Gastrocnemius medialis (tissue), 4 donors: ENCODE results near the gene VWA8.

Experiments
- CTCF ChIP-seq, 5 experiments: fragments of 450-650 bp in 3 of 5; fragments of 200-600 bp in 2 of 5; sonication (generic) in 2 of 5; IDR thresholded peaks in 4 of 5; conservative IDR thresholded peaks in 1 of 5; 1 replicate in 4 of 5; 2 replicates in 1 of 5; pipeline ENCODE4 v1.5.1; 2016 to 2019; ENCODE audit warnings: antibody characterized with exemption in 5 of 5, mild to moderate bottlenecking in 3 of 5, moderate library complexity in 3 of 5
- POLR2A ChIP-seq, 2 donors: fragments of 450-650 bp; IDR thresholded peaks; one replicate each; pipeline ENCODE4 v1.6.1; 2017; ENCODE audit warnings: antibody characterized with exemption in 2 of 2, mild to moderate bottlenecking in 2 of 2, moderate library complexity in 2 of 2

DNA sequence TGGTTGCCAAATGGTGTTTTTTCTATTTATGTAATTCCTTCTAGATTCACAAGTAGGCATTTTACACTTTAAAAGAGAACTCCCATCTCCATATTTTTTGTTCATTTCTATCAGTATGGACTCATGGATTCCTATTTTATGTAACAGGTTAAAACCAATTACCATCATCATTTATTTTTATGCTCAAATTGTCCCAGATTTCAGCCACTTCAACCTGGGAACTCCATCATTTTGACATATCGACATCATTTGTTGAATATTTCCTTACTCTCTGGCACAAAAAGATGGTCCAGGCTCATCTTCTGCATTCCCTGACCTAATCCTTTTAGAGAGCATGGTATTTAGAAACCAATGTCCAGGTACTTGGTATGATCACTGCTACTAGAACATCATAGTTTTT is 79.9 kb downstream of the VWA8 start:
- TF ChIP-seq CTCF (IDR thresholded peaks at IDR 0.05 in 4 of 5, conservative IDR thresholded peaks at IDR 0.05 in 1 of 5) (no peak), POLR2A (IDR thresholded peaks at IDR 0.05) (no peak)
